PFSK-1 (cell line): ENCODE measurements around the gene SPAG6.

Experiments used
- FOXP2 ChIP-seq: optimal IDR thresholded peaks from 2 replicates; pipeline ENCODE3; 2011; ENCODE audit warnings: borderline replicate concordance, control low read depth, inconsistent platforms; ENCODE audit not compliant: insufficient read depth; ENCODE audit errors: extremely low read length, extremely low read depth
- POLR2AphosphoS5 ChIP-seq: IDR thresholded peaks from 2 replicates; pipeline ENCODE4 v1.6.1; 2012; ENCODE audit warnings: low read depth, mild to moderate bottlenecking, control low read depth, low read length, moderate library complexity
- SIN3A ChIP-seq: IDR thresholded peaks from 2 replicates; pipeline ENCODE4 v1.6.1; 2012; ENCODE audit warnings: mild to moderate bottlenecking, low read length, moderate library complexity, borderline replicate concordance; ENCODE audit not compliant: insufficient read depth
- TAF1 ChIP-seq: IDR thresholded peaks from 2 replicates; pipeline ENCODE4 v1.6.1; 2012; ENCODE audit warnings: low read length, control low read depth, borderline replicate concordance; ENCODE audit not compliant: insufficient read depth
- TF ChIP-seq, protein P1 (sequence below), 2 experiments: IDR thresholded peaks; 2 replicates each; pipeline versions ENCODE4 v1.6.1 to v1.8.0; 2011 to 2012; ENCODE audit warnings: low read depth in 2 of 2, low read length in 2 of 2, control low read depth in 1 of 2, inconsistent platforms in 1 of 2, mild to moderate bottlenecking in 1 of 2, moderate library complexity in 1 of 2; ENCODE audit not compliant: insufficient read depth in 1 of 2

SPAG6 gene

DNA sequence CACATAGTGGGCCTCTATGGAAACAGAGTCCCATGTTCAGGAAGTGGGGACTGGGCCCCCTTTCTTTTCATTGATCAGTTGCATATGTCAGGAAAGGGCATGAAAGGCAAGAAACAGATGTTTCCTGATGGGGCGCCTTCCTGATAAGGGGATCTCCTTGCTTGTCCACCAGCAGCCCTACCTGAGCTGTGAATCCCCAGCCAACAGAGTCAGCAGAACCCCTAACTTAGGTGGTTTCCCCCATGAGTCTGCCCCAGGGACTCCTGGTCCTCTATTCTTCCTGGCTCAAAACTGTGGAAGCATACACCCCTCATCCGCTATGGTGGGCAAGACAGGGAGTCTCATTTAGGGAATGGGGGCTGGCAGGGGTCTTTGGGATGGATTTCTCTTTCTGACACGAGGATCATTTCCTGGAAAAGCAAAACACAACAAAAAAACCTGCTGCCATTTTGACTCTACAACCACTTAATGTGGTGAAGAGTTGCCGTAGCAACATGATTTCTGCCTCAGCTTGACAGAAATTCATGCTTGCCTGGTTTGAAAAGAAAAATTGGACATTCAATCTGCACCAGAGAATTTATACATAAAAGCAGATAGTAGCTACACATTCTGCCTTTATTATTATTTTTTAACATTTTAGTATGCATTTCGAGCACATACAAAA is 119.8 kb downstream of the SPAG6 start:
- no peak for TF ChIP-seq POLR2AphosphoS5
- no peak for TF ChIP-seq TAF1
- TF ChIP-seq, protein P1, sequence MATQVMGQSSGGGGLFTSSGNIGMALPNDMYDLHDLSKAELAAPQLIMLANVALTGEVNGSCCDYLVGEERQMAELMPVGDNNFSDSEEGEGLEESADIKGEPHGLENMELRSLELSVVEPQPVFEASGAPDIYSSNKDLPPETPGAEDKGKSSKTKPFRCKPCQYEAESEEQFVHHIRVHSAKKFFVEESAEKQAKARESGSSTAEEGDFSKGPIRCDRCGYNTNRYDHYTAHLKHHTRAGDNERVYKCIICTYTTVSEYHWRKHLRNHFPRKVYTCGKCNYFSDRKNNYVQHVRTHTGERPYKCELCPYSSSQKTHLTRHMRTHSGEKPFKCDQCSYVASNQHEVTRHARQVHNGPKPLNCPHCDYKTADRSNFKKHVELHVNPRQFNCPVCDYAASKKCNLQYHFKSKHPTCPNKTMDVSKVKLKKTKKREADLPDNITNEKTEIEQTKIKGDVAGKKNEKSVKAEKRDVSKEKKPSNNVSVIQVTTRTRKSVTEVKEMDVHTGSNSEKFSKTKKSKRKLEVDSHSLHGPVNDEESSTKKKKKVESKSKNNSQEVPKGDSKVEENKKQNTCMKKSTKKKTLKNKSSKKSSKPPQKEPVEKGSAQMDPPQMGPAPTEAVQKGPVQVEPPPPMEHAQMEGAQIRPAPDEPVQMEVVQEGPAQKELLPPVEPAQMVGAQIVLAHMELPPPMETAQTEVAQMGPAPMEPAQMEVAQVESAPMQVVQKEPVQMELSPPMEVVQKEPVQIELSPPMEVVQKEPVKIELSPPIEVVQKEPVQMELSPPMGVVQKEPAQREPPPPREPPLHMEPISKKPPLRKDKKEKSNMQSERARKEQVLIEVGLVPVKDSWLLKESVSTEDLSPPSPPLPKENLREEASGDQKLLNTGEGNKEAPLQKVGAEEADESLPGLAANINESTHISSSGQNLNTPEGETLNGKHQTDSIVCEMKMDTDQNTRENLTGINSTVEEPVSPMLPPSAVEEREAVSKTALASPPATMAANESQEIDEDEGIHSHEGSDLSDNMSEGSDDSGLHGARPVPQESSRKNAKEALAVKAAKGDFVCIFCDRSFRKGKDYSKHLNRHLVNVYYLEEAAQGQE (IDR thresholded peaks at IDR 0.05; ENCODE audit: insufficient read depth in 1 of 2, low read depth in 2 of 2, low read length in 2 of 2) = no peak
- no peak for TF ChIP-seq SIN3A
- no peak for TF ChIP-seq FOXP2

DNA sequence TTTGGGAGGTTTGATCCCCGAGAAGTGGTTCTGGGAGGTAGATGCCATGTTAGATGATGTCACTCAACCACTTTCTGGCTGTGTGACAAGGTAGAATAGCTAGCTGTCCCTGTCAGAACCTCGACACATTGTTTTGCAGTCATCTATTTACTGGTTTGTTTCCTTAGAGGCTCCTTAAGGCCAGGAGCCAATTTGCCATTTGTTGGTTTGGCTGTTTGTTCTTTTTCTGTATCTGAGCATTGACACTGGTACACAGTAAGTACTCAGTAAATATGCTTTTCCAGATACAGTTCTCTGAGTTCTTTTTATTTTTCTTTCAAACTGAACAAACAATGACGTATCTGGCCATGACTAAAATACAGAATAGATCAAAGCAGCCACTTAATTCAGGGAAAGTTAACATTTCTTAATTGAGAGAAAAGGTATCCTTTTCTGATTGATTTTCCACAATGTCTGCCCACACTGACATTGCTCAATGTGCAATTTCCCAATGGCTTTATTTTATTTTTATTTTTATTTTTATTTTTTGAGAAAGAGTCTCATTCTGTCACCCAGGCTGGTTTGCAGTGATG is 121.6 kb downstream of the SPAG6 start:
- TF ChIP-seq SIN3A (no peak), TAF1 (no peak), POLR2AphosphoS5 (no peak), FOXP2 (no peak)
- TF ChIP-seq, protein P1 (IDR thresholded peaks at IDR 0.05; ENCODE audit: insufficient read depth in 1 of 2, low read depth in 2 of 2, low read length in 2 of 2) = no peak
